ENCODE data around the gene PHLPP1.

Gene PHLPP1

DNA sequence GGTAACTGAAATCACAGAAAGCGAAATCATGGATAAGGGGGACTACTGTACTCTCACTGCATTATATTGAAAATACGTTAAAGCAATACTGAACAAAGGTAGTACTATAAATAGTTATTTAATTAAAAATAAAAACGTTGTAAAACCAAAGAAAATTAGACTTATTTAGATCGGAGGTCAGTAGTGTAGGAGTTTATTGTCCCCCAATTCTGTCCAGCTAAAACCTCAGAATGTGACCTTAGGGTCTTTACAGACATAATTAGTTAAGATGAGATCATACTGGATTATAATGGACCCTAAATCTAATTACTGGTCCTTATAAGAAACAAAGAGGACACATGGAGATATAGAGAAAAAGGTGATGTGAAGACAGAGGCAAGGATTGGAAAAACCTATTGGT is 95.3 kb downstream of the PHLPP1 start:
- DNase-seq (ENCODE audit: low read depth) = no peak

DNA sequence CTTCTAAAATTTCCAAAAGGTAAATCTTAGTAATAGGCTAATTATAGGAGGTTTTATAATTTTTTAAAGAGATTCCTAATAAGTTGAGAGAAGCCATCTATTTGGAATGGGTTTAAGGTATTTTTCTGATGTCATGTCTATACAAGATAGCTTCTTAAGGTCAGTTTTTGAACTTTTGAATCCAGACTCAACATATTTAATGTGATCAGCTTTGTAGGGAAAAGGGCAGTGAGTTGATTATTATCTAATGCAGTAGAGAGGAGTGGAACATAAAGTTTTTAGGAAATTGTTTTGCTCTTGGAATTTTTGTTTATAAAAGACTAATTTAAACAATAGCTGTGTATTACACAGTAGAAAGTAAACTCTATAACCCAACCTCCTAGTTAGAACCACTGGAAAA is 96.3 kb downstream of the PHLPP1 start:
- no peak for DNase-seq (ENCODE audit: low read depth)

DNA sequence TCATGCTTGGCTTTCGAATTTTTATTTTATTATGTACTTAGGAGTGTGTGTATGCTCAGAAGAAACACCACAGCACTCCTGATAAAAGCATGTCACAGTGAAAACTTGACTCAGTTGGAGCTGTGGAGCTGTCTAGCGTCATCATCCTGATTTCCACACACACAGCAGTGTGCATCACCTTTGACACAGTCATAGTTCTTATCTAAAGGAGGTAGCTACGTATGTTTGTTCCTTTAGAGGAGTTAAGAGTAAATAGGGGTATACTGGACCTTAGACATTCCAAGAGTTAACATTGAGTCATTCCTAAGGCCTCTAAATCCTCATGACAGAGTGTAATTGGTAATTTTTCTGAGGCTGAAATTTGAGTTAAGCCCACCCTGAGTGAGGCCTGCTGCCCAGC is 96.9 kb downstream of the PHLPP1 start:
- DNase-seq (ENCODE audit: low read depth) = no peak

DNA sequence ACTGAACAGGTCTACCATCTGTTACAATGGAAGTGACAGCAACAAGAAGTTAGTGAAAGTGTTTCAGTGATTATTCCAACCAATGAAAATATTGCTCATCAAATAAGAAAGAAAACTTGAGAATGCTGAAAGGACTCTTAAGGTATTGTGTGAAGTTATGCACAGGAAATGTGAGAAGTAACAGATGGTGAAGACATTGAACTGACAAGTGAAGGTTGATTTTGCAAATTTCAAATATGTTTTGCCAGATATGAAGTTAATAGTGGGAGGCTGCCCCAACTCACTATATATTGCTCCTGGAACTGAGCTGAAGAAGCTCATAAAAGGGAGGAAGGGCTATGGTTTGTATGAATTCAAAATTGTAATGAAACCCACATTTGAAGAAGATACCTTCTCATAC is 97.5 kb downstream of the PHLPP1 start:
- DNase-seq (ENCODE audit: low read depth) = no peak

DNA sequence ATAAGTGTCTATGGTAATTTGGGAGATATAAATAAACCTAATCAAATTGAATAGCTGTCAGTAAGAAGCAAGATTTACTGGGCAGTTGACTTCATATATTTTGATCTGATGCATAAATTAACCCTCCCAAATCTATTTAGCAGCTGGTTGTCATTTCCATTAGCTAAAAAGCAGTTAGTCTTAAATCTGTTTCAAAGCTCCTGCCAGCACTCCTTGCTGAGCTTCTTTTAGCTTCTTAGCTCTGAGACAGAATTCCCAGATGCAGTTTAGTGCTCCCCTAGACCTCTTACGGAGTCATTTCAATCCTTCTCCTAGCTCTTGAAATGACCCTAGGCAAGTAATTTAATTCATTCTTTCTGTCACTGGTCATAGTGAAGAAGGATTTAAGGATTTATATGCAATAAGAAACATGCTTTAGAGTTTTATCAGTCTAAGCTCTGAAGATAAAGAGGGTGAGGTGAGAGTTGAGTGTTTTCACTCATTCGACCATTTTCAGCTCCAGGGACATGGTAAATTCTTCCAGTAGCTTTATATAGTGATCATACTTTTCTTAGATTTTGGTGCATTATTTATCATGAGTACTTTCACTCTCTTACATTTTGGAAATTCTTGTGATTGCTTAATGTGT is 98.9 kb downstream of the PHLPP1 start:
- no peak for DNase-seq (ENCODE audit: low read depth)

DNA sequence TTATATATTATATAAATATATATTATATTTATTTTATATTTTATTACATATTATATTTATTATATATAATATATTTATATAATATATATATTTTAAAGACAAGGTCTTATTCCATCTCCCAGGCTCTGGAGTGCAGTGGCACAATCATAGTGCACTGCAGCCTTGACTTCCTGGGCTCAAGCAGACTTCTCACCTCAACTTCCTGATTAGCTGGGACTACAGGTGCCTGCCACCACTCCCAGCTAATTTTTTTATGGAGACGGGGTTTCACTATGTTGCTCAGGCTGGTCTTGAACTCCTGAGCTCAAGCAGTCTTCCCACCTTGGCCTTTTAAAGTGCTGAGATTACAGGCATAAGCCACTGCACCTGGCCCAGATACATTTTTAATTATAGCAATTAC is 110.0 kb downstream of the PHLPP1 start:
- DNase-seq (ENCODE audit: low read depth) = no peak

DNA sequence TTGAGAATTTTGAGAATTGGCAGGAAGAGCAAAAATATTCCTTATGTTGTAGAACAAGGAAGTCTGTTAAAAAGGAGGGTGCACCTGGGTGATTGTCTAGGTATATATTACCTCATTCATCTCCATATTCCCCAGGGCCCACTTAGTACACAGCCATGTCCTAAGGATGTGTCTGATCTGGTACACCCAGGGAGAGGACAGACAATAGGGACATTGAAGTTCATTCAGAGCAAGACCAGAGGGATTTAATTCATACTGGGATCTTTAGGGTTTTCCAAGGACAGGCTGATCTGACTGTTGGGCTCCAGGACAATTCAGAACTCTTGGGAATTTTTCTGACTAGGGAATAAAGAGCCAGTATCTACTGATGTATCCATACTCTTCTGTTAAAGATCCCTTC is 112.1 kb downstream of the PHLPP1 start:
- DNase-seq (ENCODE audit: low read depth) = no peak

DNA sequence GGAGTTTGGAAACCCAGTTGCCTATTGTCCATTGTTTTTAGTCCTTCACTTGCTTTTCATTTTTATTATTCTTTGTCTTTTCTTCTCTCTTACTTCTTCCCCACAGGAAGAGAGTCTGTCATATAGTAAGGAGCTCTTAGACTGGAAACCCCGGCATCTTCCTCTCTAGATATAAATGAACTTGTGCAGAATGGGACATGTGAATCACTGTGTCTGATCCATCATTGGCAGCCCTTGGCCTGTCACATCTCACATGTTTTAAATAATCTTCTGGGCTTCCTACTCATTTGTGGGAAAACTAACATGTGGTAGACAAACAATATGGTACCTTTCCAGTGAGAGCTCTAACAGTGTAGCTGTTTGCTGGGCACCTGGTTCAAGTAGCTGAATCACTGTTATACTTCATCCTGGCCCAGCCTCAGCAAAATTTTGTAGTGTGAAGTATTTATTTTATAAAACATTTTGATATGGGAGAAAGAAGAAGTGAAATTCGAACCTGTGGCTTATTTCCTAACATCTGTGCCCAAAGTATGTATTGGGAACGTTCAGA is 112.8 kb downstream of the PHLPP1 start:
- no peak for DNase-seq (ENCODE audit: low read depth)

DNA sequence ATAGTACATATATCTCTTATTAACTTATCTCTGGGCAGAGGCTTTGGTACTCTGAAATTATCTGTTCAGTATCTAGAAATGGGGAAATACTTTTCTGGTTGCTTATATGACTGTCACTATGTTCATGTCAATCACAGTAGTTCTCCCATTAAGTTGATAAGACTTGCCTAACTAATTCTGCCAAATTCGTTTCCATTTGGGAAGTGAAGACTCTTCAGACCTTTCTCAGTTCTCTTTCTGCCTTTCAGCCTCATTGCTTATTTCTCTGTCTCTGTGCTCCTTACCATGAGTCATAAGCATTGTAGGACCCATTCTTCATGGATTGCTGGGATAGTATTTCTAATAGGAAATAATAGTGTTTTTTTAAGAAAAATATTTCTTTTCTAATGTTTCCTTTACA is 113.5 kb downstream of the PHLPP1 start:
- DNase-seq (ENCODE audit: low read depth) = no peak

DNA sequence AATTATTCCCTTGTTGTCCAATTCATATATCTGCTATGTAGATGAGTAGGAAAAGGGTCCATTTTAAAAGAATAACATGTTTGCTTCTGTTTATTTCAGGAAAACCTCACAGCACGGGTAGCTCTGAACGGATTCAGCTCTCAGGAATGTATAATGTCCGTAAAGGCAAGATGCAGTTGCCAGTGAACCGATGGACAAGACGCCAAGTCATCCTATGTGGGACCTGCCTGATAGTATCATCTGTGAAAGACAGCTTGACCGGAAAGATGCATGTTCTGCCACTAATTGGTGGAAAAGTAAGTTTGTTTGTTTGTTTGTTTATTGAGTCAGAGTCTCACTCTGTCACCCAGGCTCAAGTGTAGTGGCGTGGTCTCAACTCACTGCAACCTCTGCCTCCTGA is 114.6 kb downstream of the PHLPP1 start:
- DNase-seq (ENCODE audit: low read depth) = no peak

DNA sequence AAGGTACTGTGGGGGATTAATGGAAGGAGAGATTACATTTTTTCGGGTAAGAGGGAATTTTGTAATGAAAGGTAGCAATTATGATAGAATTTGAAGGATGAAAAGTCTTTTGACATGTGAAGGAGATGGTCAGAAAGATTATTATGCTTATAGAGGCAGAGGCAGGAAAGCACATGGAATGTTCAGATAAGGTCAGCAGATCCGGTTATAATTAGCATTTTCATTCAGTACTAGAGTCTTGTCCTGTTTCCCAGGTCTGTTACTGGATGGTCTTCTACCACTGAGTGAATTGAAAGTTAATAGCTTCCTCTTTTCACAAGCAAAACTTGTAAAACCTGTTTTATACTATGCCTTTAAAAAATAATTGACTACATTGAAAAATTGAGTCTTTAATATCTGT is 116.9 kb downstream of the PHLPP1 start:
- no peak for DNase-seq (ENCODE audit: low read depth)

DNA sequence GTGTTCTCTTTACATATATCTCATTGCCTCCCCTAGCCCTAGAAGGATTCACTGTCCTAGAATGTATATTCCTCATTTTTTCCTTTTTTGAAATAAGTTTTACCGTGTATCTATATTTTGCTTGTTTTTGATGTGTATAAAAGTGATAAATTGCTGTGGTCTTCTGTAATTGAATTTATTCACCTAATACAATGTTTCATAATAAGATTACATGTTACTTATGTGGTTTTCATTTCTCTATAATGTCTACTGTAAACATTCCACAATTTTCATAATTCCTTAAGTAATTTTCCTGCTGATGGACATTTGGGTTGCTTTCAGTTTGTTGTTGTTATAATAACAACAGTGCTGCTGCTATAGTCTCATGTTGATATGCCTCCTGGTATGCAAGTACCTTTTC is 118.2 kb downstream of the PHLPP1 start:
- DNase-seq (ENCODE audit: low read depth) = no peak

DNA sequence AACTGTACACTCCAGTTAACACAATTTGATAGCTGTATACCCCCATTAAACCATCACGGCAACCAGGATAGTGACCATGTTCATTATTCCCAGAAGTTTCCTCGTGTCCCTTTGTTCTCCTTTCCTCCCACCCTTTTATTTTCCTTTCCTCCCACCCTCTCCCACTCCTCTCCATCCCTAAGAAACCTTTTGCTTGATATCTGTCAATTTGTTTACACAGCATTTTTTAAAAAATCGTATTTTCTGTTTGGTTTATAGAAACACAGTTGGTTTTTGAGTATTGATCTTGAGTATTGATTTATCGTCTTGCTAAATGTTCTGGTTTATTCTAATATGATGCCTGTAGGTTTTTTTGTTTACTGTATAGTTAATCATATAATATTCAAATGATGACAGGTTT is 119.4 kb downstream of the PHLPP1 start:
- no peak for DNase-seq (ENCODE audit: low read depth)

DNA sequence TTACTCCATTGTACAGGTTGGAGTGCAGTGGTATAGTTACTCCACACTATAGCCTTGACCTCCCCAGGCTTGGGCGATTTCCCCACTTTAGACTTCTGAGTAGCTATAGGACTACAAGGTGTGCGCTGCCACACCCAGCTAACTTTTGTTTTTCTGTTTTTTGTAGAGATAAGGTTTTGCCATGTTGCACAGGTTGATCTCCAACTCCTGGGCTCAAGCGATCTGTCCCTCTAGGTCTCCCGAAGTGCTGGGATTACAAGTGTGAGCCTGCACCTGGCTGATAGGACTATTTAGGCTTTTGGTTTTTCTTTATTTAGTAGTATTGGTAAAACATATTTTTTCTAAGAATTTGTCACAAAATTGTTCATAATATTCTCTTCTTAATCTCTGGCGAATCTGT is 121.7 kb downstream of the PHLPP1 start:
- no peak for DNase-seq (ENCODE audit: low read depth)

DNA sequence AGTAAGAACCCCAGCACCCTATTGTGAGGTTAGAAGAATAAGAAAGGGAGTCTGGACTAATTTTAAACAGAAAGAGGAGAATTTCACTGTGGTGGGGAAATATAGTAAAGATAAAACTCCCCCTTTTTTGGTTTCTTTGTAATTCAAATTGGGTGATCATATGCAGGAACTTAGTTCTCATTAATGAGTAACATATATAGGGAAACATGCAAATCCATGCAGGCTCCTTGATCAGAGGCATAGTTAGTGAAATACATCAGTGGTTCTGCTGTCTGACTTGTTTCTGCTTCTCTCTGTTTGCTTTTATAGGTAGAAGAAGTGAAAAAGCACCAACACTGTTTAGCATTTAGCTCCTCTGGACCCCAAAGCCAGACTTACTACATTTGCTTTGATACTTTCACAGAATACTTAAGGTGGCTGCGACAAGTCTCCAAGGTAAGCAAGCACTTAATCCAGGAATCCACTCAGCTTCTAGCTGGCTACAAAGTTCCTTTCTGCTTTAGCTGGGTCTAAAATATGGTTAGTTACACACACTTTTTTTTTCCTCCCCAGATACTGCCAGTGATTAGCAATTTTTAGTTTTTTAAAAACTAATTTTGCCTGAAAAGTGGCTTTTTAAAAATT is 123.2 kb downstream of the PHLPP1 start:
- DNase-seq (ENCODE audit: low read depth) = no peak

DNA sequence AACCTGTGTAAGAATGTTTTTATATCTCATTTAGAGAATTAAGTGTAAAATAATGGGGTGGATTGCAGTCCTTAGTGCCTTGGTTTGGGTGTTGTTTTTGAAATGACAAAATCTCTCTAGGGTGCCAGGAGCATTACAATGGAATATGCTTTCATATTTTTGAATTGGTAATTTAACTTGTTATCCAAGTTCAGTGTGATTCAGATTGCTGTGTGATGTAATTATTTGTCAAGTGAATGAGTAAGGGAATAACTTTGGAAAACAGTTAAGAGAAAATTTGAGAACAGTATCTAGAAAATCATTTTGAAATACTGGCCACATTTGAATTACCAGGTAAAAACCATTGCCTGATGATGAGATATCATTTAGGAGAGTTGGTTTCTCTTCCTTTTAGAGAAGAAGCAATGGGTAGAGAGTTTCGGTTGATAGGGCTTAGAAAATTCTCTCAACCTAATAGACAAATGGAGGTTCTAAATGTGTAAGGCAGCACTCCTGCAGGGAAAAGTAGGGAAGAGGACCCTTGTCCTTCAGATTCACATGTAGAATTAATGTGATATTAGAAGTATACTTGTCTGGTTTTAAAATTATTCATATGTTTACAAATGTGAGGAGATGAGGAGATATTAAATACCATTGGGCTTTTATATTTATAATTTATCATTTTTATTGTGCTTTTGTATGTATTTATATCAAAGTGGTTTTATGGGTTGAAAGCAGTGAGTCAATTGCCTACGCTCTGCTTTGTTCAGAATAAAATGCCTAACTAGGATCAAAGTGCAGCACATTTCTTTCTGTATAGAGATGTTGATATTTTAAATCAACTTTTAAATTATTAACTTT is 124.8 kb downstream of the PHLPP1 start:
- DNase-seq (ENCODE audit: low read depth) = no peak

DNA sequence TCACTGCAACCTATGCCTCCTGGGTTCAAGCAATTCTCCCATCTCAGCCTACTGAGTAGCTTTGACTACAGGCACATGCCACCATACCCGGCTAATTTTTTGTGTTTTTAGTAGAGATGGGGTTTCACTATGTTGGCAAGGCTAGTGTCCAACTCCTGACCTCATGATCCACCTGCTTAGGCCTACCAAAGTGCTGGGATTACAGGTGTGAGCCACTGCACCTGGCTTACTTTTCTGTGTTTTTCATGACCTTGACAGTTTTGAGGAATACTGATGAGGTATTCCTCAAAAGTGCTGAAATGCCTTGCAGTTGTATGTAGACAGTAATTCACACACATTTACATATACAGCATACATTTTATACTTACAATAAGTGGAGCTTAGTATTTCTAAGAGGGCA is 126.1 kb downstream of the PHLPP1 start:
- no peak for DNase-seq (ENCODE audit: low read depth)

DNA sequence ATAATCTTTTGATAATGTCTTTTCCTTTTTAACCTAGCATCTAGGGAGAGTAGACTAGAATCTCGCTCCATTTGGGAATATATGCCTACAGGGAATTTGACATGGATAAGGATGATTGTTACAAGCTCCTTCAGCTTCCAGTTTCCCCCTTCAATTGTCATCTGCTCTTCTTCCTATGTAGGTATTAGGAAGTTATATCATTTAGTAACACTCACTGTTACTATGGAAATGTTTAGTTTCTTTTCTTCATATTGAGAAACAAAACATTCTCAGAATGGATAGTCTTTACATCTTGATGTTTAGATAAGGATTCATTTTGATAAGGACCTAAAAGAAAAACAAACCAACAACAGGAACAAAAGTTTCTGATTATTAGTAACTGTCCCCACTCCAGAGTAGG is 127.6 kb downstream of the PHLPP1 start:
- no peak for DNase-seq (ENCODE audit: low read depth)

DNA sequence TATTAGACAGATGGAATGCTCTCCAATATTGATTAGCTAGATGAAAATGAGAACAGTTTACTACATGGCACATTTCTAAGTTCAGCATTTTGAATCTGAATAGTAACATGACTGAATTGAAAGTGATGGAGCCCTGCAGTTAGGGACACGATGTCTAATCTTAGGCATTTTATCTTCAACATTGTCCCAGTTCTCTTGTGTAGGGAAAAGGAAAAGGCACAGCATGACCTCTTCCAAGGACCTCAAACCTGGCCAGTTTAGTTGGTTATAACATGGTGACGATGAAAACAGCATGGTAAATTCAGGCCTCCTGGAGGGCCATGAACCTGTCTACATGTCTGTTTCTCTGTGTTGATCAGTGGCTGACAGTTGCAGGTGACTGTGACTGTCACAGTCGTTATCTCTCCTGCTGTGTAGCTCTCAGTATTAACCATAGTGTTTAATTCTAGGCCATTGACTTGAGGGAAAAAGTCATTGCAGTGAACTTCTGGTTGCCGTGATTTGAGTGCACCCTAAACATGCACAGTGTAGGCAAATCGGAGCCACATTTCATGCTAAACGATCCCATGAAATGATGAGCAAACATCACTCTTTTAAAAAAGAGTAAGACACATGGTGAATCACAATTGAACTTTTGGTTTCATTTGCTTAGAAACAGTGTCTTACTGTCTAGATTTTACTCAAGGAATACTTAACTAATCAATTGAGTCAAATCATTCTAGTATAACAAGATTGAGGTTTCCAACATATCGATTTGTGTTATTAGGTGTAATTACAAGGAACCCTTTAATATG is 129.7 kb downstream of the PHLPP1 start:
- DNase-seq (ENCODE audit: low read depth) = no peak

DNA sequence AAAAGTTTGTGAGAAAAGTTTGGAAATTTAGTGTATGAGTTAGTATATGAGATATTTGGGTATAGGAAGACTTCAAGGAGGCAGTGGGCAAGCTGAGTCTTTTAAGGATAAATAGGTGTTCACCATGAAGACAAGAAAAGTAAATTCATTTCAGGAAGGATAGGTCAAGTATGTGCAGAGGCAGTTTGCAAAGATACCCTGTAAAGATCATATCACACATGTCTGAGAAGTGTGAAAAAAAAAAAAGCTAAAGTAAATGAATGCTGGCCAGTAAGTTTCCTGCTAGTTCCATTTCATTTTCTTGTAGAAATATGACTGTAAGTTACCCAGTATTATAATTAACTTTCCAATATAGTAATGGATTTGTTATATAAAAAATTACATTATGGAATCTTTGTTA is 131.0 kb downstream of the PHLPP1 start:
- no peak for DNase-seq (ENCODE audit: low read depth)

DNA sequence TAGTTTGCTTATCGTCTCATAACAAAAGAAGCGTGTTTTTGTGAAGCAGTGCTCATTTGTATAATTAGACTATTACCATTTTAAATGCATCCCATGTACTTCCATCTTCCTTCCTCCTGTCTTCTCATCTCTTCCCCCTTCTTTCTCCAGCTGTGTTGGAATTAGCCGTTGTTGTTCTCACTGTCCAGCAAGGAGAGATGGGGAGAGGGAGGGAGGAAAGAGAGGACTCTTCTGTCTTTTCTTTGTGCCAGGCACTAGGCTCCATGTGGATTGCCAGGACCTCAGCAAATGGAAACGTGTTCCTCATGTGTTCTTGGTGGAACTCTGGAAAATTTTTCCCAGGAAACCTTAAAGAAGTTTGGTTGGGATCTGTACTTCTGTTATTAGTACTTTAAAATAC is 131.7 kb downstream of the PHLPP1 start:
- DNase-seq (ENCODE audit: low read depth) = no peak

DNA sequence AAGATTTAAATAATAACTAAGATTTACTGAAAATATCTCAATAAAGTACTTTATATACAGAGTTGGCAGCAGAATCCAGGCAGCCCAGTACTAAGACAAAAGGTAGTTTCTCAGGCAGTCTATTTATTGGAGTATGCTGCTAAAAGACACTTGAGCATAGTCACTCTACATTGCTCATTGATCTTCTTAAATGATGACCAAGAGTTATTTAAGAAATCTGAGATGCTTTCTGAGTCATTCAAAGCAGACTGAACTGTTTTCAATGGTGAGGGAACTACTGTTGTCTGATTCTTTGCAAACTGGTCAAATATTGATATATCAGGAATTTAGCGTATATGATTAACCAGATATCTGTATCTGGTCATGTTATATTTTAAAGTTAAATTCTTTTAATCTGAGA is 133.6 kb downstream of the PHLPP1 start:
- no peak for DNase-seq (ENCODE audit: low read depth)

Data from stimulated activated CD8-positive, alpha-beta memory T cell treated with anti-CD3 and anti-CD28 coated beads, Interleukin-15, amount 100 ng/mL, for 24 hours (primary cell).